ENCODE measurements around the gene PLK2.

- TF ChIP-seq EP300 (IDR thresholded peaks at IDR 0.05) (no peak; a peak in 1 of 5 replicates), CTCF (IDR thresholded peaks at IDR 0.05) (no peak), SREBF2 (IDR thresholded peaks at IDR 0.05) (no peak), POLR2A (IDR thresholded peaks at IDR 0.05; ENCODE audit: low read length) (no peak), EHMT2 (IDR thresholded peaks at IDR 0.05; ENCODE audit: low read depth) (no peak)
Measured at GRCh38 chr5:58440901-58441460, 18.9 kb downstream of the PLK2 start.

Measured in A549 (cell line).